H9 (cell line): ENCODE measurements around the gene MYH14. TPM values are rescaled to one million over a fixed set of nuclear protein-coding genes. Genes with fewer than 3 reads are reported as not detected.
A peak's percentile ranks its signal among the peaks of the same experiment; 100 is the strongest.

Source experiments
- DNase-seq: peaks from one replicate; pipeline ENCODE4 v3.0.0-alpha.2; 2017
- H2AFZ ChIP-seq: one replicate; pipeline ENCODE4 v1.6.1; 2013; ENCODE audit warnings: mild to moderate bottlenecking, low read length, control low read depth, moderate library complexity
- H2AK5ac ChIP-seq: 2 replicates; pipeline ENCODE4 v1.6.1; 2013; ENCODE audit warnings: low read length, control low read depth, mixed read lengths; ENCODE audit not compliant: insufficient read length
- H2BK120ac ChIP-seq: one replicate; pipeline ENCODE4 v1.6.1; 2013; ENCODE audit warnings: low read depth, mild to moderate bottlenecking, low read length, control low read depth, inconsistent platforms; ENCODE audit not compliant: poor library complexity, severe bottlenecking
- H2BK12ac ChIP-seq: 2 replicates; pipeline ENCODE4 v1.6.1; 2013; ENCODE audit warnings: low read length, control low read depth, mixed read lengths, low read depth; ENCODE audit not compliant: insufficient read length
- H2BK15ac ChIP-seq: 2 replicates; pipeline ENCODE4 v1.6.1; 2013; ENCODE audit warnings: low read depth, low read length, control low read depth
- H2BK20ac ChIP-seq: one replicate; pipeline ENCODE4 v1.6.1; 2013; ENCODE audit warnings: low read depth, mild to moderate bottlenecking, low read length, control low read depth, inconsistent platforms; ENCODE audit not compliant: poor library complexity, severe bottlenecking
- H2BK5ac ChIP-seq: 2 replicates; pipeline ENCODE4 v1.6.1; 2013; ENCODE audit warnings: low read length, control low read depth, mixed read lengths; ENCODE audit not compliant: insufficient read length
- H3K14ac ChIP-seq: 2 replicates; pipeline ENCODE4 v1.6.1; 2013; ENCODE audit warnings: low read length, control low read depth; ENCODE audit not compliant: insufficient read depth
- H3K18ac ChIP-seq: 2 replicates; pipeline ENCODE4 v1.6.1; 2013; ENCODE audit warnings: low read depth, mild to moderate bottlenecking, mixed read lengths, low read length, control low read depth; ENCODE audit not compliant: insufficient read length
- H3K23ac ChIP-seq: 2 replicates; pipeline ENCODE4 v1.6.1; 2013; ENCODE audit warnings: low read length, control low read depth, mixed read lengths, low read depth; ENCODE audit not compliant: insufficient read length
- H3K23me2 ChIP-seq: 2 replicates; pipeline ENCODE4 v1.6.1; 2013; ENCODE audit warnings: low read depth, mild to moderate bottlenecking, mixed read lengths, low read length, control low read depth; ENCODE audit not compliant: insufficient read length, poor library complexity, severe bottlenecking
- H3K27ac ChIP-seq: 2 replicates; pipeline ENCODE4 v1.5.1; 2013; ENCODE audit warnings: low read length, control low read depth, mixed read lengths, low read depth; ENCODE audit not compliant: insufficient read length
- H3K27me3 ChIP-seq: 2 replicates; pipeline ENCODE4 v1.6.1; 2013; ENCODE audit warnings: low read length, control low read depth, inconsistent platforms; ENCODE audit not compliant: insufficient read depth
- H3K4ac ChIP-seq: 2 replicates; pipeline ENCODE4 v1.6.1; 2013; ENCODE audit warnings: low read depth, mild to moderate bottlenecking, control low read depth, inconsistent platforms, low read length, moderate library complexity
- H3K4me1 ChIP-seq: 2 replicates; pipeline ENCODE4 v1.6.1; 2013; ENCODE audit warnings: low read length, control low read depth, inconsistent platforms; ENCODE audit not compliant: insufficient read depth
- H3K4me2 ChIP-seq: 2 replicates; pipeline ENCODE4 v1.6.1; 2013; ENCODE audit warnings: low read length, control low read depth, mixed read lengths; ENCODE audit not compliant: insufficient read length, insufficient read depth
- H3K56ac ChIP-seq: 2 replicates; pipeline ENCODE4 v1.6.1; 2013; ENCODE audit warnings: low read depth, mild to moderate bottlenecking, mixed read lengths, low read length, control low read depth; ENCODE audit not compliant: insufficient read length
- H3K79me1 ChIP-seq: 2 replicates; pipeline ENCODE4 v1.6.1; 2013; ENCODE audit warnings: low read depth, mild to moderate bottlenecking, moderate library complexity, low read length, control low read depth, inconsistent platforms; ENCODE audit not compliant: insufficient read depth, poor library complexity, severe bottlenecking
- H3K79me2 ChIP-seq: 2 replicates; pipeline ENCODE4 v1.6.1; 2013; ENCODE audit warnings: low read length, control low read depth, inconsistent platforms; ENCODE audit not compliant: insufficient read depth
- H3K9ac ChIP-seq: 2 replicates; pipeline ENCODE4 v1.6.1; 2013; ENCODE audit warnings: low read length, control low read depth, mixed read lengths; ENCODE audit not compliant: insufficient read length; ENCODE audit errors: extremely low read depth
- H3K9me3 ChIP-seq: one replicate; pipeline ENCODE4 v1.6.1; 2013; ENCODE audit warnings: low read depth, low read length, inconsistent platforms; ENCODE audit not compliant: control insufficient read depth
- H3T11ph ChIP-seq: one replicate; pipeline ENCODE4 v1.6.1; 2013; ENCODE audit warnings: mild to moderate bottlenecking, low read length, control low read depth, inconsistent platforms
- H4K20me1 ChIP-seq: one replicate; pipeline ENCODE4 v1.6.1; 2013; ENCODE audit not compliant: control insufficient read depth, insufficient read length, insufficient read depth
- H4K5ac ChIP-seq: 2 replicates; pipeline ENCODE4 v1.6.1; 2013; ENCODE audit warnings: low read depth, mild to moderate bottlenecking, mixed read lengths, low read length, control low read depth; ENCODE audit not compliant: insufficient read length
- H4K8ac ChIP-seq: replicated peaks from 2 replicates; pipeline ENCODE4 v1.6.1; 2013; ENCODE audit warnings: low read length, control low read depth, mixed read lengths, low read depth; ENCODE audit not compliant: insufficient read length
- H4K91ac ChIP-seq: 2 replicates; pipeline ENCODE4 v1.6.1; 2013; ENCODE audit warnings: low read depth, mild to moderate bottlenecking, moderate library complexity, mixed read lengths, low read length, control low read depth; ENCODE audit not compliant: insufficient read length
- H3K27ac Mint-ChIP-seq, 3 experiments: 2 replicates in 2 of 3; 3 replicates in 1 of 3; pipeline ENCODE4 v1.8.0; 2020 to 2021; ENCODE audit warnings: mixed read lengths in 3 of 3, mild to moderate bottlenecking in 1 of 3, moderate library complexity in 1 of 3
- H3K27me3 Mint-ChIP-seq: 2 replicates; pipeline ENCODE4 v1.8.0; 2021; ENCODE audit warnings: low read depth, mild to moderate bottlenecking, moderate library complexity, mixed read lengths
- H3K36me3 Mint-ChIP-seq, 3 experiments: 2 replicates in 2 of 3; 3 replicates in 1 of 3; pipeline ENCODE4 v1.8.0; 2020 to 2021; ENCODE audit warnings: low read depth in 3 of 3, mixed read lengths in 3 of 3; ENCODE audit not compliant: insufficient read depth in 1 of 3
- H3K4me1 Mint-ChIP-seq, 2 experiments: 2 replicates each; pipeline ENCODE4 v1.8.0; 2020; ENCODE audit warnings: mixed read lengths in 2 of 2
- H3K4me3 Mint-ChIP-seq, 2 experiments: 2 replicates in 1 of 2; 3 replicates in 1 of 2; pipeline ENCODE4 v1.8.0; 2020 to 2021; ENCODE audit warnings: mild to moderate bottlenecking in 2 of 2, mixed read lengths in 2 of 2, moderate library complexity in 1 of 2
- H3K9me3 Mint-ChIP-seq, 2 experiments: 2 replicates in 1 of 2; 3 replicates in 1 of 2; pipeline ENCODE4 v1.8.0; 2020; ENCODE audit warnings: mild to moderate bottlenecking in 2 of 2, mixed read lengths in 2 of 2, moderate library complexity in 1 of 2
- WGBS: extraction: QIAGEN DNeasy Blood & Tissue Kit; methylation state at CpG from one replicate; pipeline ENCODE4 v1.1.7; 2013; ENCODE audit warnings: missing lambda C conversion rate, low lambda C conversion rate, mixed read lengths; ENCODE audit not compliant: insufficient read length; ENCODE audit errors: extremely low coverage; 5-methylcytosine and 5-hydroxymethylcytosine counted together
- total RNA-seq: library from RNA; stranded (reverse); gene quantifications from 2 replicates; pipeline ENCODE4 v1.2.1, GENCODE V29; 2021
- TF ChIP-seq, protein P1 (sequence below): fragments of 200-600 bp; sonication (generic); conservative IDR thresholded peaks from 3 replicates; pipeline ENCODE4 v1.8.0; 2021; ENCODE audit warnings: antibody characterized with exemption, mild to moderate bottlenecking

The MYH14 gene
- total RNA-seq, 1 experiment from 2014 or later = 27.7 TPM

- H4K20me1 ChIP-seq = no peaks in the 10 kb centered on the region
- TF ChIP-seq, protein P1, sequence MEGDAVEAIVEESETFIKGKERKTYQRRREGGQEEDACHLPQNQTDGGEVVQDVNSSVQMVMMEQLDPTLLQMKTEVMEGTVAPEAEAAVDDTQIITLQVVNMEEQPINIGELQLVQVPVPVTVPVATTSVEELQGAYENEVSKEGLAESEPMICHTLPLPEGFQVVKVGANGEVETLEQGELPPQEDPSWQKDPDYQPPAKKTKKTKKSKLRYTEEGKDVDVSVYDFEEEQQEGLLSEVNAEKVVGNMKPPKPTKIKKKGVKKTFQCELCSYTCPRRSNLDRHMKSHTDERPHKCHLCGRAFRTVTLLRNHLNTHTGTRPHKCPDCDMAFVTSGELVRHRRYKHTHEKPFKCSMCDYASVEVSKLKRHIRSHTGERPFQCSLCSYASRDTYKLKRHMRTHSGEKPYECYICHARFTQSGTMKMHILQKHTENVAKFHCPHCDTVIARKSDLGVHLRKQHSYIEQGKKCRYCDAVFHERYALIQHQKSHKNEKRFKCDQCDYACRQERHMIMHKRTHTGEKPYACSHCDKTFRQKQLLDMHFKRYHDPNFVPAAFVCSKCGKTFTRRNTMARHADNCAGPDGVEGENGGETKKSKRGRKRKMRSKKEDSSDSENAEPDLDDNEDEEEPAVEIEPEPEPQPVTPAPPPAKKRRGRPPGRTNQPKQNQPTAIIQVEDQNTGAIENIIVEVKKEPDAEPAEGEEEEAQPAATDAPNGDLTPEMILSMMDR = no peak
- no peak overlapping the region for H2AFZ ChIP-seq
- H3K9me3 ChIP-seq = peaks cover 9% of the 10 kb centered on the region
- H3K4ac ChIP-seq = no peak overlapping the region
- Mint-ChIP-seq H3K27me3 (no peaks in the 10 kb centered on the region; the same call in 1 of the 2 replicates), H3K36me3 (peaks cover 29 to 42% (median 30%) of the 10 kb centered on the region in 3 experiments), H3K4me3 (no peak overlapping the region), H3K27ac (peak overlapping the region in 1 of 3 experiments; percentile 52; a peak in 1 of 7 replicates), H3K4me1 (peaks cover 18 to 25% of the 10 kb centered on the region in 2 experiments), H3K9me3 (peaks cover 17 to 19% of the 10 kb centered on the region in 2 experiments)
- no peak overlapping the region for H3K18ac ChIP-seq
- H2BK5ac ChIP-seq = no peak overlapping the region
- H2AK5ac ChIP-seq = no peak overlapping the region
- no peak overlapping the region for H3K23ac ChIP-seq
- no peak overlapping the region for H3K4me2 ChIP-seq
- no peaks in the 10 kb centered on the region for H3K79me1 ChIP-seq
- no peak overlapping the region for H4K91ac ChIP-seq
- no peak overlapping the region for H3K9ac ChIP-seq
- no peaks in the 10 kb centered on the region for H3K79me2 ChIP-seq
- H3K23me2 ChIP-seq = no peaks in the 10 kb centered on the region
- no peak overlapping the region for H3K14ac ChIP-seq
- H3K56ac ChIP-seq = no peak overlapping the region
- H2BK120ac ChIP-seq = no peak overlapping the region
- no peaks in the 10 kb centered on the region for H3K27me3 ChIP-seq
- no peak overlapping the region for H2BK15ac ChIP-seq
- no peak overlapping the region for H3K27ac ChIP-seq
- no peak overlapping the region for H3T11ph ChIP-seq
- H2BK20ac ChIP-seq = no peak overlapping the region
- H3K4me1 ChIP-seq = no peaks in the 10 kb centered on the region
- H4K5ac ChIP-seq = no peak overlapping the region
- DNase-seq = no peak
- H4K8ac ChIP-seq = no peak overlapping the region
- H2BK12ac ChIP-seq = no peak overlapping the region
- no CpG with 5 or more reads among the region's 19 CpGs for WGBS
These were observed 45.4 kb downstream of the MYH14 start for GRCh38 chr19:50248826-50249225.
